Mesendoderm (in vitro differentiated cells): ENCODE measurements around the gene ANAPC16.

Source experiments
- DNase-seq: peaks from one replicate; pipeline ENCODE4 v3.0.0; 2013
- H2AK5ac ChIP-seq: 2 replicates; pipeline ENCODE4 v1.6.1; 2013; ENCODE audit warnings: low read length, inconsistent platforms
- H2BK120ac ChIP-seq: 2 replicates; pipeline ENCODE4 v1.6.1; 2013; ENCODE audit warnings: low read depth, mild to moderate bottlenecking, low read length, moderate library complexity, mixed read lengths
- H2BK15ac ChIP-seq: replicated peaks from 2 replicates; pipeline ENCODE4 v1.6.1; 2013; ENCODE audit warnings: low read depth, mild to moderate bottlenecking, moderate library complexity
- H2BK5ac ChIP-seq: 2 replicates; pipeline ENCODE4 v1.6.1; 2013; ENCODE audit warnings: low read length, inconsistent platforms
- H3K18ac ChIP-seq: 2 replicates; pipeline ENCODE4 v1.6.1; 2013; ENCODE audit warnings: mild to moderate bottlenecking, low read length, mixed read lengths
- H3K23ac ChIP-seq: one replicate; pipeline ENCODE4 v1.6.1; 2013; ENCODE audit warnings: low read length
- H3K27ac ChIP-seq: 2 replicates; pipeline ENCODE4 v1.5.1; 2013; ENCODE audit warnings: low read depth, mild to moderate bottlenecking, inconsistent platforms, low read length, moderate library complexity
- H3K27me3 ChIP-seq: 2 replicates; pipeline ENCODE4 v1.6.1; 2013; ENCODE audit warnings: low read length, control low read depth, mild to moderate bottlenecking, inconsistent platforms; ENCODE audit not compliant: insufficient read depth, poor library complexity
- H3K36me3 ChIP-seq: 2 replicates; pipeline ENCODE4 v1.6.1; 2013; ENCODE audit warnings: low read length, inconsistent platforms; ENCODE audit not compliant: control insufficient read depth, insufficient read depth
- H3K4ac ChIP-seq: one replicate; pipeline ENCODE4 v1.6.1; 2013; ENCODE audit warnings: low read depth, mild to moderate bottlenecking, low read length, moderate library complexity
- H3K4me1 ChIP-seq: 2 replicates; pipeline ENCODE4 v1.6.1; 2013; ENCODE audit warnings: low read depth, low read length, inconsistent platforms; ENCODE audit not compliant: control insufficient read depth
- H3K4me2 ChIP-seq: 2 replicates; pipeline ENCODE4 v1.6.1; 2013; ENCODE audit warnings: low read length
- H3K4me3 ChIP-seq: 2 replicates; pipeline ENCODE4 v1.5.1; 2013; ENCODE audit warnings: mild to moderate bottlenecking, low read length
- H3K56ac ChIP-seq: one replicate; pipeline ENCODE4 v1.6.1; 2013; ENCODE audit warnings: low read length
- H3K79me1 ChIP-seq: 2 replicates; pipeline ENCODE4 v1.6.1; 2013; ENCODE audit warnings: low read length, inconsistent platforms
- H3K79me2 ChIP-seq: 2 replicates; pipeline ENCODE4 v1.6.1; 2013; ENCODE audit warnings: mild to moderate bottlenecking, low read length; ENCODE audit not compliant: control insufficient read depth, insufficient read depth
- H3K9ac ChIP-seq: 2 replicates; pipeline ENCODE4 v1.6.1; 2013; ENCODE audit warnings: low read length, inconsistent platforms
- H4K5ac ChIP-seq: one replicate; pipeline ENCODE4 v1.6.1; 2013; ENCODE audit warnings: low read length
- H4K8ac ChIP-seq: one replicate; pipeline ENCODE4 v1.6.1; 2013; ENCODE audit warnings: low read depth, mild to moderate bottlenecking, control low read depth, low read length, moderate library complexity
- WGBS: extraction: QIAGEN DNeasy Blood & Tissue Kit; methylation state at CpG from one replicate; pipeline ENCODE4 v1.1.7; 2013; ENCODE audit warnings: low lambda C conversion rate, missing lambda C conversion rate; ENCODE audit not compliant: insufficient coverage; ENCODE audit errors: extremely low coverage; 5-methylcytosine and 5-hydroxymethylcytosine counted together

Gene ANAPC16

GRCh38 chr10:72233621-72234020 lies 17.8 kb downstream of the ANAPC16 start:
- Histone ChIP-seq H3K79me1 (peaks cover 8% of the 10 kb centered on the region), H3K79me2 (peaks cover 3% of the 10 kb centered on the region), H3K36me3 (peaks cover 5% of the 10 kb centered on the region), H3K18ac (no peak overlapping the region), H3K9ac (no peak overlapping the region), H4K5ac (no peak overlapping the region), H2BK5ac (no peak overlapping the region), H3K23ac (no peak overlapping the region), H3K56ac (no peak overlapping the region), H3K4ac (no peak overlapping the region), H3K27me3 (no peaks in the 10 kb centered on the region), H2BK120ac (no peak overlapping the region), H3K4me1 (peaks cover 2% of the 10 kb centered on the region), H2BK15ac (no peak overlapping the region), H4K8ac (no peak overlapping the region), H3K4me2 (no peak overlapping the region), H2AK5ac (no peak overlapping the region), H3K4me3 (no peak overlapping the region), H3K27ac (no peak overlapping the region)
- DNase-seq: no peak

GRCh38 chr10:72234560-72235095 lies 18.8 kb downstream of the ANAPC16 start:
- DNase-seq: no peak
- peaks cover 4% of the 10 kb centered on the region for H3K79me1 ChIP-seq
- H3K4me2 ChIP-seq: no peak overlapping the region
- no peak overlapping the region for H4K5ac ChIP-seq
- H3K4me3 ChIP-seq: no peak overlapping the region
- no peak overlapping the region for H4K8ac ChIP-seq
- H3K9ac ChIP-seq: no peak overlapping the region
- H3K4ac ChIP-seq: no peak overlapping the region
- no peak overlapping the region for H2AK5ac ChIP-seq
- no peaks in the 10 kb centered on the region for H3K27me3 ChIP-seq
- no CpG with 5 or more reads among the region's 6 CpGs for WGBS
- no peaks in the 10 kb centered on the region for H3K4me1 ChIP-seq
- H2BK15ac ChIP-seq: no peak overlapping the region
- no peak overlapping the region for H3K27ac ChIP-seq
- H3K36me3 ChIP-seq: peaks cover 5% of the 10 kb centered on the region
- H3K56ac ChIP-seq: no peak overlapping the region
- no peak overlapping the region for H3K23ac ChIP-seq
- H2BK5ac ChIP-seq: no peak overlapping the region
- H3K79me2 ChIP-seq: peaks cover 2% of the 10 kb centered on the region
- H3K18ac ChIP-seq: no peak overlapping the region
- no peak overlapping the region for H2BK120ac ChIP-seq

DNA sequence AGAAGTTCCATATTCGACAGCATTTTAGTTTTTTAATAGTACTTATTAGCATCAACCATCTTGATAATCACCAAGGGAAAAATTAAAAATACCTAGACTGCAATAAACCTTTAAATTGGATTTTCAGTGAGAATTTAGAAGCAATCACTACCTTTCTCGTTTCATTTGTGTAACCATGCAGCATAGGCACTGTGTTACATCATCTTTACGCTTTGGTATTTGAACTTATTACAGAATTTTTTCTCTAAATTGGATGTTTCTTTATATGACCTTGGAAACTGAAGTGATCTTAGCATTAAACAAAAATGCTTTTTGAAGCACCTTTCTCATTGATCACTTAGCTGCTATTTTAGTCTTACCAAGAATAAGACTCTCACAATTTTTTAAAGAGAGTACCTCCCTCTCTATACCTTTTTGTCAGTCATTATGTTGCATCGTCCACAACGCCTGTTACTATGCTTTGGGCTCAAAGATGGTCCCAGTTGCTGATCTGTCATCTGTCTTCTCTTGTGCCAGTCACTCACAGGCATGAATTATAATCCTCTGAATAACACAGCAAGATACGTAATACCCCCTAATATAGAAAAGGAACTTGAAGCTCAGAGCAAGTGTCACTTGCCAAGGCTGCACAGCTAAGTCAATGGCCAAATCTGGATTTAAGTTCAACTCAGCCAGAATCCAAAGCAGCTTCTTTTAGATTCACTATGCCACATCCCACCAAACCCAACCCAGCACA lies 19.9 kb downstream of the ANAPC16 start:
- no peak overlapping the region for H3K9ac ChIP-seq
- whole genome bisulfite sequencing: 100% methylated on average over 1 of the region's 6 CpGs
- no peak overlapping the region for H3K56ac ChIP-seq
- no peak overlapping the region for H2BK15ac ChIP-seq
- no peak overlapping the region for H3K18ac ChIP-seq
- H3K4me2 ChIP-seq: no peak overlapping the region
- peaks cover 4% of the 10 kb centered on the region for H3K79me1 ChIP-seq
- no peak overlapping the region for H4K5ac ChIP-seq
- no peak overlapping the region for H3K23ac ChIP-seq
- H2AK5ac ChIP-seq: no peak overlapping the region
- no peak overlapping the region for H3K4ac ChIP-seq
- H3K36me3 ChIP-seq: peaks cover 5% of the 10 kb centered on the region
- H3K4me3 ChIP-seq: no peak overlapping the region
- H2BK5ac ChIP-seq: no peak overlapping the region
- no peaks in the 10 kb centered on the region for H3K4me1 ChIP-seq
- H4K8ac ChIP-seq: no peak overlapping the region
- H3K27me3 ChIP-seq: no peaks in the 10 kb centered on the region
- H2BK120ac ChIP-seq: no peak overlapping the region
- H3K27ac ChIP-seq: no peak overlapping the region
- no peaks in the 10 kb centered on the region for H3K79me2 ChIP-seq
- DNase-seq: no peak

DNA sequence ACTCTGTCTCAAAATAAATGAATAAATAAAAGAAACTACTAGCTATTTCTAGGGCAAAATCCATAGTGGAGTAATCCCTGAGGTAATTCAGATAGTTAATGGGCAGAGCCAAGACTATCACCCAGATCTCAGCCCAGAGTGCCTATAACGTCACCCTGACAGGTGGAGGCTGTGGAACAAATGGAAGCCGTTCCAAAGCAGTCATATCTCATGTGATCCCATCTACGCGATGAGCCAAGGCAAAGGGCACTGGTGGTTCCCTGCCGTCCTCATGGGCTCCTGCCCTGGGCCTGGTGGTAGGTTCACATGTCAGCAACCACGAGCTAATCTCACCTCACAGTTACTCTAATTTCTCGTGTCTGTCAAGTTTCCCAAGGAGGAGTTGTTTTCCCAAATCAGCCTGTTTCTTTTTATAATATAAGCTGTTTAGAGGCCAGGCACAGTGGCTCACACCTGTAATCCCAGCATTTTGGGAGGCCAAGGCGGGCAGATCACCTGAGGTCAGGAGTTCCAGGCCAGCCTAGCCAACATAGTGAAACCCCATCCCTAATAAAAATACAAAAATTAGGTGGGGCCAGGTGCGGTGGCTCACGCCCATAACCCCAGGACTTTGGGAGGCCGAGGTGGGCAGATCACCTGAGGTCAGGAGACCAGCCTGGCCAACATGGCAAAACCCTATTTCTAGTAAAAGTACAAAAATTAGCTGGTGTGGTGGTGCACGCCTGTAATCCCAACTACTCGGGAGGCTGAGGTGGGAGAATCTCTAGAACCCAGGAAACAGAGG lies 22.8 kb downstream of the ANAPC16 start:
- H4K5ac ChIP-seq: no peak overlapping the region
- H3K9ac ChIP-seq: no peak overlapping the region
- H3K18ac ChIP-seq: no peak overlapping the region
- H2BK120ac ChIP-seq: no peak overlapping the region
- no peaks in the 10 kb centered on the region for H3K79me2 ChIP-seq
- no peaks in the 10 kb centered on the region for H3K79me1 ChIP-seq
- H3K4ac ChIP-seq: no peak overlapping the region
- no peak overlapping the region for H2BK15ac ChIP-seq
- H3K4me3 ChIP-seq: no peak overlapping the region
- H3K27me3 ChIP-seq: no peaks in the 10 kb centered on the region
- H3K27ac ChIP-seq: no peak overlapping the region
- peak overlapping the region; percentile 42 for H3K56ac ChIP-seq
- no CpG with 5 or more reads among the region's 13 CpGs for WGBS
- H3K36me3 ChIP-seq: peaks cover 1% of the 10 kb centered on the region
- no peak overlapping the region for H2AK5ac ChIP-seq
- DNase-seq: no peak
- H2BK5ac ChIP-seq: no peak overlapping the region
- no peak overlapping the region for H3K23ac ChIP-seq
- no peak overlapping the region for H4K8ac ChIP-seq
- H3K4me1 ChIP-seq: peaks cover 4% of the 10 kb centered on the region
- no peak overlapping the region for H3K4me2 ChIP-seq

GRCh38 chr10:72239409-72239808 lies 23.6 kb downstream of the ANAPC16 start:
- H3K36me3 ChIP-seq: peaks cover 1% of the 10 kb centered on the region
- H3K18ac ChIP-seq: no peak overlapping the region
- H4K5ac ChIP-seq: no peak overlapping the region
- peaks cover 5% of the 10 kb centered on the region for H3K4me1 ChIP-seq
- no peak overlapping the region for H3K4me3 ChIP-seq
- no peak overlapping the region for H4K8ac ChIP-seq
- no CpG with 5 or more reads among the region's 1 CpG for WGBS
- H3K79me2 ChIP-seq: no peaks in the 10 kb centered on the region
- no peak overlapping the region for H2BK5ac ChIP-seq
- DNase-seq: no peak
- H2AK5ac ChIP-seq: no peak overlapping the region
- H2BK15ac ChIP-seq: no peak overlapping the region
- H3K4ac ChIP-seq: no peak overlapping the region
- no peak overlapping the region for H3K9ac ChIP-seq
- no peaks in the 10 kb centered on the region for H3K27me3 ChIP-seq
- H3K56ac ChIP-seq: no peak overlapping the region
- H3K79me1 ChIP-seq: no peaks in the 10 kb centered on the region
- no peak overlapping the region for H3K4me2 ChIP-seq
- no peak overlapping the region for H3K23ac ChIP-seq
- H2BK120ac ChIP-seq: no peak overlapping the region
- no peak overlapping the region for H3K27ac ChIP-seq
